DMS 273 (cell line): ENCODE results near the gene CA5A.
A peak's percentile ranks its signal among the peaks of the same experiment; 100 is the strongest.
"Not testable (repeated sequence)": the region's sequence is repeated elsewhere in the genome, so short reads cannot be mapped to it uniquely, and the experiment has no call there.

Source experiments
- DNase-seq: peaks from one replicate; lab custom pipeline; 2025; ENCODE audit not compliant: unreplicated experiment; lab: John Stamatoyannopoulos, UW

The CA5A gene

DNA sequence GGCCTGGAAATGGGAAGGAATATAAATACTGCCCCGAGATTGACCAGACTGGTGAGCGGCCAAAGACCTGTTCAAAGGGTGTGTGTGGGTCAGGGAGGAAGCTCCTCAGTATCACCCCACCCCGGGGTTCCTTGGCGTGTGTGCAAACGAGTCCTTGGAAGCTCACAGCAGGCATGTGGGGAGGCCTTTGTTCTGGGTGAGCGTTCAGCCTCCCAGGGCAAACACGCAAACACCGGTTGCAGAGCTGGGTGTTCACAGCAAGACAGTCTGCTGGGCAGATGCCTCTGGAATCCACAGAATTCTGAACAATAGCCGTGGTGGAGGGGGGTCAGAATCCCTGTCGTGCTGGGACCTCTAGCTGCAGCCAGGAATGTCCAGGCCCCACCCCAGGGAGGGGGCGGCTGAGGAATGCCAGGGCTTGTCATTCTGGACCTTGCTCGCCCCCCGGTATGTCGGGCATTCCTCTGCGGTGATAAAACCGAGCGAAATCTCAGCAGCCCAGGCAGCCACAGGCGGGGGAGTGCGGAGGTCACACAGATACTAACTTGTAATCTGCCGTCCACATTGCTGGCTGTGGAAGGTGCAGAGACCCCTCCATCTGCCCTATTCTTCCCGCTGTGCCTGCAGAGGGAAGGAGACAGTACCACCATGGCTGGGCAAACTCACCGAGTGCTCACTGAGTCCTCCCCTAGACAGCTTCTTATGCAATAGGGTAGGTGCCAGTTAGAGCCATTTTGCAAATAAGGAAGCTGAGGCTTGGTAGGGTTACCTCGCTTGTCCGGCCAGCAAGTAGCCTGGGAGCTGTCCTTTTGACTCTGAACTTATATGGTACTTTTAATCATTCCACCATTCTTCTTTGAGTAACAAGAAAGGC, 65.7 kb downstream of the CA5A start:
- DNase-seq = not testable (repeated sequence)

DNA sequence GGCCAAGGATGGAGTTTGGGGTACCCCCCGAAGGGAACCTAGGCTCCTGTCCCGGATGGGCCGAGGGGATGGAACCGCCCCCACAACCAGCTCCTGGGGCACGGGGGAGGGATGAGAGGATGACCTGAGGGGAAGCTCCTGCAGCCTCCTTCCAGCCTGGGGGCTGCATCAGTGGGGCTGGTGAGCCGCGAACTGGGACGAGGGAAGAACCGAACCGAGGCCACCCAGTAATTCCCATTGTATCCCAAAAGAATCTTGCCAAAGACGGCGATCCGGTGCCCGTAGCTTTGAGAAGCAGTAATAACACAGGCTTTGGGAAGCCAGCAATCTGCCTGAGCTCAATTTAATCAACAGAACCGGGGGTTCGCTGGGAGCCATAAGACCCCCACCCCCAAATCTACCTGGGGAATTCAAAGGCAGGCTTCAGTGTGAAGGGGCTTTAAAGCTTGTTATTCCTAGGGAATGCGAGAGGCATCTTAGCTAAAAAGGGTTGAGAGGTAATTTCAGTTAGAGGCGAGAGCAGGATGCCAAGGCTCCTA, 66.4 kb downstream of the CA5A start:
- not testable (repeated sequence) for DNase-seq

DNA sequence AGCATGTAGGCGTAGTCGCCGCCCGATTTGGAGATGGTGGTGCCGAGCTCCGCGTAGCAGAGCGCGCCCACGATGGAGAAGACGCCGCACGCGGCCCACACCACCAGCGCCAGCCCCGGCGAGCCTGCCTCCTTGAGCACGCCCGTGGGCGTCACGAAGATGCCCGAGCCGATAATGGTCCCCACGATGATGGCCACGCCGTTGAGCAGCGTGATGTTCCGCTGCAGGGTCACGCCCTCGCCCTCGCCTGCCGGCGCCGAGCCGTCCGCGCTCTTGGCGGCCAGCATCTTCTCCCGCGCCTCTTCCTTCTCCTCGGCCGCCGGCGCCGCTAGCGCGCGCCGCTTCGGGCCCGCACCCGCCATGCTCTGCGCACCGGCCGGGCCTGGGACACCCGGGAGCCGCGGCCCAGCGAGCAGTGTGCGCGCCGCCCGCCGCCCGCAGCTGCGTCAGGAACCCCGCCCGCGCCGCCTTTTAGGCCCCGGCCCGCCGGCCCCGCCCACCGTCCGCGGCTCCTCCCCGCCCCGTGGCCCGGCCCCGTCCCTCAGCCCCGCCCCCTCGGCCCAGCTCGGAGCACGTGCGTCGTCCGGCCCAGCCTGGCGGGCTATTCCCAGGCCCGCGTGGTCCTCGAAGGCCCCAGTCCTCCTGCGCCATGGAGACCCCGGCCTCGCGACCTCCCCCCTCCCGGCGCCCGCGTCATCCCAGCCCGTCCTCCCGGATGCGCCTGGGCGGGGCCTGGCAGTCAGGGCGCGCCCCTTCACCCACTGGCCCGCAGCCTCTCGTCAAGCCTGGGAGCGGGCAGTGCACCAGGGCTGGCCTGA, 67.1 kb downstream of the CA5A start, which contains the start of gene SLC7A5:
SLC7A5 (minus strand) TSS at position 447 of the 818 bp plus-strand sequence; CDS start at position 362, 85 bp downstream.
- peak; percentile 92 for DNase-seq

DNA sequence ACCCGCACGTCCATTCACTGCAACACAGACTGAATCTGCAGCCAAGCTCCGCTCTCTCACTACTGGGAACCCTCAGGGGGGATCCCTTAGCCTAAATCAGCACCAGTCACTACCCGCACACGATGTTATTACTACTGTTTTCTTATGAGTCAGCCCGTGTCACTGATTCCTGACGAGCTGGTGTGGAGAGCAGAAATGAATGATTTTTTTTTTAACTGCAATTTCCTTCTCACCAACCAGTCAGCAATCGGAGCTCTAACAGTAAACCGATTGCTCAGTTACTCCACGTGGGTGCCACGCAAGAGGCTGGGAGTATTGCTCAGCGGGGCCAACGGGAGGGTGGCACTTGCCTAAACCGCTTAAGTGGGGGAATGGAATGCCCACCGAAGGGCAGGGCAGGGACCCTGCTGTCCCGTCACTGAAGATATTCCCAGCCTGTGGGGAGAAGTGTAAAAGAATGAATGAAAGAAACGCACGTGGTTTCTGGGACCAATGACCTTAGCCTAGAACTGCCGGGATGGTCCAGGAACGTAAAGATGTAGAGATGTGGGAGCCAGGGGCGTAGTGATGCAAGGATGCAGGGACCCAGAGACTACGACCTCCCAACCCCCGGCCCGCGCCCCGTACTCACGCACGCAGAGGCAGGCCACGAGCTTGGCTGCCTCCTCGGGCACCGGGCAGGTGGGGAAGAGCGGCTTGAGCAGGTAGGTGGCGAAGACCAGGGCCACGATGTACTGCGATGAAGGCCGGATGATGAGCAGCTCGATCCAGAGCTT, 67.9 kb downstream of the CA5A start:
- peak; percentile 66 for DNase-seq

DNA sequence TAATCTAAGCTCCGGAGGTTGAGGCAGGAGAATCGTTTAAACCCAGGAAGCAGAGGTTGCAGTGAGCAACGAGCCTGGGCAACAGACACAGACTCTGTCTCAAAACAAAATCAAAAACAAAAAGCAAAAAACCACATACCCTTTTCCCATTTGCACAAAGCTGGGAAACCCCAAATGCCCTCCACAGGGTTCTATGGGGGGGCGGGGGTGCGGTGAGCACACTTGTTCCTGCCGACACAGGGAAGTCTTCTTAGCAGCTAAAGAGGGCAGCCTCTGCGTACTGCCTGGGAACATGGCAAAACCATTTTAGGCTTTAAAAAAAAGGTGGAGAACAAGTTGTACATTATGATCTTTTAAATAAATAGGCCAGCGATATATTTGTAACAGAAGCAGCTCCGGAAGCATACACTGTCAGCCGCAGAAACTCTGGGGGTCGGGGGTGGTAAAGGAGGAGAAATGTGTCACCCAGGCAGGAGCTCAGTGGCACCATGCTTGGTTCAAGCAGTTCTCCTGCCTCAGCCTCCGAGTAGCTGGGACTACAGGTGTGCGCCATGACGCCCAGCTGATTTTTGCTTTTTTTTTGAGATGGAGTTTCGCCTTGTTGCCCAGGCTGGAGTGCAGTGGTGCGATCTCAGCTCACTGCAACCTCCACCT, 70.3 kb downstream of the CA5A start:
- DNase-seq = not testable (repeated sequence)

DNA sequence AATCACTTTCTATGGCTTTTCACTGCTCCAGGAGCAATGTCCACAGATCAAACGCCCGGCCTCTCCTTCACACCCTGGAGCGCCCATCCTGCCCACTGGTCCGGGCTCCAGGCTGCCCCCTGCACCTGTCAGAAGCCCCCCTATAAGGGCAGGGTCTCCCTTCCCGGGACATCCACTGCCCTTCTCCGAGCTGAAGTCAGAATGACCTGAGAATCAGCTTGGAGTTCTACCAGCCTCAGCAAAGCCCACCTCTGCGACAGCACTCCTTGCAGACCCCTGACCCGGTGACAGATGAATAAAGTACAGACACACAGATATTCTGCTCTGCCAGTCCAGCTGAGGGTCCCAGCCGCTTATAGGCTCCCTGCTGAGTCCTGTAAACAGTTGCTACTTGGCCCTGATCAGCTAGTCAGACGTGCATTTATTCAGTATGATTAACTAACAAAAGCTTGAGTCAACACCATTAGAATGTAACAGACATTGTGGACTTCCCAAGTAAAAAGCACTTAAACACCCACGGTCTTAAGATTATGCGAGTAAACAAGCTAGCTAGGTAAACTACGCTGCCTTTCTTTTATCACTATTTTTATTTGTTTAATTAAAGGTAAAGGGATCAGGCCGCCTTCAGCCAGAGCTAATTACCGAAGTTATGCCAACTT, 71.9 kb downstream of the CA5A start:
- DNase-seq = no peak

DNA sequence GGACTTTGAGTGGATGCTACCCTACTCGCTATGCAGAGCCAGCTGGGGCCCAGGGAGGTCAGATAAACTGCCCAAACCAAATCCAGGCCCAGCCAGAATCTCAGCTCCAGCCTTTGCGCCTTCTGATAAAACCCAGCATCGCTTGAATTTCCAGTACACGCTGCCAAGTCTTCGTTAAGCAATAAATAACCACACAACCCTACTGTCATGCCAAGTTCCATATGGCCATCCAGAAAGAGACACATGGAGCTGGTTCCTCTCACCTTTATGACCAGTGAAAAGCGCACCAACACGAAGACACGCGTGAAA, 73.0 kb downstream of the CA5A start:
- DNase-seq = peak; percentile 69

DNA sequence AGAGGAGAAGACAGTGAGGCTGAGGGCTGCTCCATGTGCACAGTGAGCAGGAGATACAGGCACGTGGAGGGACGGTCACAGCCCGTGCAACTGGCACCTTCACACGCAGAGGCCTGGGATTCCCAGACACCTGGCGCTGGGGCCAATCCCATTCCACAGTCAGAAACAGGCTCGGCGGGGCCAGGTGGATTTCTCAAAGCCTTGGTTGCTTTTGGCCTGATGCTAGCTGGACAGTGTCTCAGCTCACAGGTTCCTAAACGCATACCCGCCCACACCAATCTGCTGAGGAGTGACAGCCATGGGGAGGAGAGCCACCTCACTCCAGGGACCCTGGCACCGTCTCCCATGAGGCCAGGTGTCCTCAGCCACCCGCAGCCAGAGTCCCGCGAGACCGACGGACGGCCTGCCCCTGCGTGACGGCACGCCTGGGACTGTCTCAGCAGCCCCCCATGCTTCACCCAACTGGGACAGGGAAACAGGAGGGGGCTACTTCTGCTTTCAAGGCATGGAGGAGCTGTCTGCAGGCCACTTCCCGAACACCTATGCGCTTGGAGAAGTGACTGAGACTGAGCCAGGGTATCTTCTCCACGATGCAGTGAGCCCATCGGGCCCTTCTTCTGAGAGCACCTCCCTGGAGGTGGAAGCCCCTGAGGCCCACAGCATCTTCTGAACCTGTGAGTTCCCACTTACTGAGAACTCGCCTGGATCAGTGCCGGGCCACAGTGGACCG, 73.6 kb downstream of the CA5A start:
- peak; percentile 38 for DNase-seq

DNA sequence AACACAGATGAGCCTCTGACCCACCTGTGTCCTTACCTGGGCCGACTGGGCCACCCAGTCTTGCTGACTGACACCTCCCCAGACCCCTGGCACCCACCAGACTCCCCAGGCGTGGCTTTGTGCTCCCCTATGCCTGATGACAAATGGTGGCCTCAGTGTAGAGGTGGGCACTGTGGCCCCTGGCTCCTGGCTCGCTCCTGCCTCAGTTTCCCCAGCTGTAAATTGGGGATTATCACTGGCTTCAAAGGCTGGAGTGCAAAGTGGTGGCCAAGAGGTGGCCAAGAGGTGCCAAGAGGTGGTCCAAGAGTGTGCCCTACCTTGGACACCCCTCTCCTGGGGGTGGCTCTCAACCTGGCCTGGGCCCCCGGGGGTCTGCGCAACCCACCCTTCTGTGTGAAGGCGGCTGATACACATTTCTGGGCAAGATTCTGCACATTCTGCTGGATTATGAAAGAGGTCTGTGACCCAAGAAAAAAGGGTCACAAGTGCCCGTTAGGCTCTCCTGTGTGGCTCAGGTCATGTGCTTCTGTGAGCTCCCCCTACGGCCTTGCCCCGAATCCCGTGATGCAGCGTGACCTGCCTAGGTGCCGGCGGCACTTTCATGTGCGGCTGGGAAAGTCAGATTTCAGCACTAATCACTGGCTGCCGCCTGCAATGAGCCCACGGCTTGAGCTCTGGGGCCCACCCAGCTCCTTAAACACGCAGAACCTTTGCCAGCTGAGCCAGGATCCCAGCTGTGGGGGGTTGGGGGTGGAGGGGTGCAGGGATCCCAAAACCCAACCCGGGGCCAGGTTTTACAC, 74.8 kb downstream of the CA5A start:
- DNase-seq = peak; percentile 35

DNA sequence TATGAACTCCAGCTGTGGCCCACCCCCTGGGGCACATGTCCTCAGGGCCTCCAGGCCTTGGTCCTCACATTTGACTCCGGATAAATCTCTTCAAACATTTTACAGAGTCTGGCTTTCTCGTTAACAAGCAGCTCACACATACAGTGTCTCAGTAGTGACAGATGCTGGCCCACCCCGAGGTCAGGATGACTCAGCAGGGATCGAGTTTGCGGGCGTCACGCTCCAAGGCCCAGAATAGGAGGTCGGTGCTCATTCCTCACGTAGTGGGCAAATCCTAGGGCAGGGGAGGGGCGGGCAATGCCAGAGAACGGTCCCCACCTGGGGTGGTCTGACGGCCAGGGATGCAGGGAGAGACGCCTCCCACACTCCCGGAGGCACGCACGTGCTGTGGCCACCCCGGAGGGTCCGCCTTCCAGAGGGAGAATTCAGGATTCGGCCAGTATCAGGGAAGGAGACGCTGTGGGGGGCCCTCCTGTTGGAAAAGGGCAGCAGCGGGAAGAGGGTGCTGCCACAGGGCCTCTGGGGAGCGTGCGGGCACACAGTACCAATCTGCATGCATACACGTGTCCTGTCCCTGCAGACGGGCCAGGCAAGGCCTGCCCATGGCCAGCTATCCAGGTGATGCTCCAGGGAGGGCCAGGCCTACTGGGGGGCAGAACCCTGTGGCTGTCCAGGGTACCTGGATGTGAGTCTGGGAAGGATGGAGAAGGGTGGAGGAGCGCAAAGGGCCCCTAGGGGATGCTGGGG, 75.6 kb downstream of the CA5A start:
- peak; percentile 92 for DNase-seq

DNA sequence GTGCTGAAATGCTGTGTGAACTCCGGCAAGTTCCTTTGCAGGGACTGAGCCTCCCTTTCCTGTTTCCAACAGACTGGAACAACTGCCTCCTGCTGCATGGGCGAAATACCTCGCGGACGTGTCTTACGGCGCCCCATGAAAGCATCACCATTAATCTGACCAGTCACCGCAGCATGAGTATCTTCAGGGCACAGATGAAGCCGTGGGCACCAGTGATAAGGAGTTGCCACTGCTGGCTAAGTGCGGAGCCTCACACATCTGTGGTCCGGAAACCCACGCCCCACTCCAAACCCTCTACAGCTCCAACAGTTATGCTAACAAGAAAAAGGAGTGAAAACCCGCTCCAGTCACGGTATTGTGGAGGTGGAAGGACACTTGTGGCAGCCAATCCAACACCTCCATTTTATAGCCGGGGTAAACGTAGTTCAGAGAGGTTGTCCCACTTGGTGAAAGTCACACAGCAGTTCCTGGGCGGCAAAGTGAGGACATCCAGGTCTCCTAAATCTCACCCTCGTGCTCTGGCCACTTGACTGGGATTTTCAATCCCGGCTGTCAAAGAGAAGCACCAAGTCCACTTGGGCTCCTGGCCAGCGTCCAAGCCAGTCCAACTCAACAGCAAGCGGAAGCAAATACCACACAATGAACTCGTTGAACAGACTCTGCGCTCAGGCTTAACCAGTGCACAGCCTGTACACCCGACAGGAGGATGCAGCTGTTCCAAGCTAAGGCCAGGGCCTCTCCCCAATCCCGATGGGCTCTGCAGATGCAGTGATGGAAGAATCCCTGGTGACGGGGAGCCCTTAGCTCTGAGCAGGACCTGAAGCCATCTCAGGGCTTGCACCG, 78.0 kb downstream of the CA5A start:
- DNase-seq = not testable (repeated sequence)

DNA sequence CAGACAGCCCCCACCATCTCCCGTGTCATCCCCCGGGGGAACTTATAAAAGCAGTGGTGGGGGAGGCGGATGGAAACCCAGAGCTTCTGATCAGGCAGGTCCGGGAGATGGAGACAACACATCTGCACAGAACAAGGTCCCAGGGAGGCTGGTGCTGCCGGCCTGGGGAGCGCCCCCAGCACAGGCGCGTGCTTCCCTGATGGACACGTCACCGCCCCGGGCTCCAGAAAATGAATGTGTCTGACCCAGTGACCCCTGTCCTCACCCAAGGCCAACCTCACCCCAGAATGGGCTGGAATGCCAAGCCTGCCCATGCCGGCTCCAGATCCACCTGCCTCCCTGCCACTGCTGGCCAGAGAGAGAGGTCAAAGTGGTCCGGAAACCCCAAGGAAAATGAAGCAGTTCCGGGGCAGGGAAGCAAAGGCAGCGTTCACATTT, 79.5 kb downstream of the CA5A start:
- DNase-seq = no peak

DNA sequence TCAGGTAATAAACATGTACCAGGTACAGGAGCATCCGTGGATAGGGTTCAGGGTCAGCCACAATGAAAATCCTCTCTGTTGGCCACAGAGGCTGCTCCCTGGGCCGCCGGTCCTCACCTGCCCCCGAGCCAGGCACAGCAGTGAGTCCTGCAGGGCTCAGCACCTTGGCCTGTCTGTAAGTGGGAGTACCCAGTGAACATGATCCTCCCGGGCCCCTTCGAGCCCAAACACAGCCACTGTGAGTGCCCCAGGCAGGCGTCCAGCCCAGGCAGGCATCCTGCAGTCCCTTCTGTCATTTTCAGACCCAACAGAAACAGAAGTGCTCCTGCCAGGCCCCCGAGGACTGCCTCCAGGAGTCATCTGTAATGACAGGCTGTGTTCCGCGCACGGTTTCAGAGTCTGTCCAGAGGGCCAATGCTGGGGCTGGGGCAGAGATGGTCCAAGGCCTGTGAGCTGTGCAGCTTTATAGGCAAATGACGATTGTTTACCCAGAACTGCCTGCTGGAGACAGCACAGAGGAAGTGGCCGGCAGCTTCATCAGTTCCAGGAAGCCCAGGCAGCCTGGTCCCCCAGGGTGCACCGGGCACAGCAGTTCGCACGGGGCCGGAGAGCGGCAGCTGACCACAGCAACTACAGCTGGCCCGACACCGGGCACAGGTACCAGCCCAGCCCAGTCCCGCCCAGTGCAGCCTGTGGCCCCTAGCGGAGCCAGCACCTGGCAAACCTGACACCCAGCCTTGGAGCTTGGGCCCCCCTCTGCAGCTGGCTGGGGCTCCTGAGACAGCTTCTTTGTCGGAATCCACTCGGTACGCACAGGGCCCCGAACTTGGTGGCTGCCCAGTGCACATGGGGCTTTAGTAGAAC, 80.2 kb downstream of the CA5A start:
- DNase-seq = peak; percentile 48

DNA sequence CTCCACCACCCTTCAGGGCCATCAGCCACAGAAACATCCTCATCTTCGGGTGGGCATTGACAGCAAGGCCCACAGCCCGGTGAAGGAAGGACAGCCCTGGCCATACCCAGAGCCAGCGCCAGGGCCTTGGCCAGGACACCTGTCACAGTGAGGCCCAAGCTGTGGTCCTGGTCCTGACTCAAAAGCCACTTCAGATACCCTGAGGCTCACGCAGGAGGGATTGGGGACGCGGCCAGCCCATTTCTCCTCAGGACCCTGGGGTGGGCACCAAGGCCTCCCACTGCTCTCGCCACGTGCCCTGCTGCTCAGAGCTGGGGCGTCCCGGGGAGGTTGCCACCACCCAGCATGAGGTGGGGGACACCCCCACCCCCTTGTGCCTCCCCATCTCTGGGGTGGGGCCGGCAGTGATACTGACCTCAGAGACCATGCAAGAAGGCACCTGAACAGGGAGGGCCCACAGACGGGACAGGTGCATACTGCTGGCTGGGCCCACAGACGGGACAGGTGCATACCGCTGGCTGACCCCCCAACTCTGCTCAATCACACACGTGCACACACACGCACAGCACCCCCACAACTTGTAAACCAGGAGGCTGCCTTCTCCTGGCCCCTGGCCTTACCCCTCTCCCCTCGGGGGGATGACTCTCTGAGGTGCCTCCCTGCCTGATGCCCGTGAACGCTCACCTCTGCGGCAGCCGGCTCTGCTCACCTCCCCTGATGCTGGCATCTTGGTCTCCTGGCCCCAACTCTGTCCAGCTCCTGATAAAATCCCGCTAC, 81.2 kb downstream of the CA5A start:
- DNase-seq = no peak
